ENCODE measurements around the gene SSTR5. TPM values are rescaled to one million over a fixed set of nuclear protein-coding genes. Genes with fewer than 3 reads are reported as not detected.

Gene SSTR5
- total and polyA plus RNA-seq, 10 of the 15 experiments (the other 5 are each of a cell fraction or from before 2014, with no cell fraction given), result not detected

DNA sequence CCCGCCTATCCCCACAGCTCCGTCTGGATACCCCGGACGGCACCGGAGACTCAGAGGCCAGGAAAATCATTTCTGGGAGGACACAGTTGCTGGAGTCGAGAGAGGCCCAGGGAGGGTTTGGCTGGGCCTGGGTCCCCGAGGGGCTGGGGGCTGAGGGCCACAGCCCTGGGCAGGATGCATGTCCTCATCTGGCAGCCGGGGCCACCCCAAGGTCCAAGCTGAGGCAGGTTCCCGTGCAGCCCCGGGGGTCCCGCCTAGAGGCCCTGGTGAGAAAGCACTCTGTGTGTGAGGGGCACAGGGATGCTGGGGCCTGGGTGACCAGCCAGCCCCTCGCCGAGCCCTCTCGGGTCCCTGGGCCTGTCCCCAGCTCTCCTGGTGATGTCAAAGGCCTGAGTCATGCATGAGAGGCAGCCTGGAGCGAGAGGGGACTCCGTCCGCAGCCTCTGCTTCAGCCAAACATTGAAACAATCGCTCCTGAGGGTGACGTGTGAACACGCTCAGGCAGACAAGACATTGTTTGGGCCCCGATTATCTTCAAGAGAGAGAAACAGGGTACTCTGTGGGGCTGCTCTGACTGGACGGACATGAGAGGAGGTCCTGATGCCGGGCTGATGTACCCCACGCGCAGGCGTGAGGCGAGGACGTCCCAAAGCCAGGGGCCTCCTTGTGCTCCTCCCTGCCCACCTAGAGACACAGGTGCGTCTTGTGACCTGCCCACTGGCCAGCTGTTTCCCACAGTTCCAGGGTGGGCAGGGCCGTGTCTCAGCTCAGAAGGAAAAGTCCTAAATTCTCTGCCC lies 49.3 kb downstream of the SSTR5 start:
- FAIRE-seq, result no peak
- POLR2A ChIA-PET, result no interaction called here
- Histone ChIP-seq H3K9ac (ENCODE audit: control insufficient read depth, insufficient read depth, low read length) (no peak overlapping the region), H4K20me1 (ENCODE audit: control insufficient read depth, insufficient read depth) (no peaks in the 10 kb centered on the region), H3K9me3 (replicated peaks; ENCODE audit: control insufficient read depth, insufficient read depth, low read length) (no peaks in the 10 kb centered on the region), H3K4me2 (ENCODE audit: control insufficient read depth, insufficient read depth) (no peak overlapping the region), H3K79me2 (ENCODE audit: control insufficient read depth, insufficient read depth, low read length) (no peaks in the 10 kb centered on the region), H3K27me3 (replicated peaks in 1 of 2; ENCODE audit: control insufficient read depth in 2 of 2, insufficient read depth in 2 of 2, low read length in 1 of 2) (no peaks in the 10 kb centered on the region), H3K36me3 (ENCODE audit: control insufficient read depth in 2 of 2, insufficient read depth in 2 of 2, low read length in 1 of 2) (no peaks in the 10 kb centered on the region), H3K4me3 (no peak overlapping the region), H3K4me1 (ENCODE audit: control insufficient read depth, insufficient read depth, low read length) (no peaks in the 10 kb centered on the region), H3K27ac (ENCODE audit: control insufficient read depth, insufficient read depth) (no peak overlapping the region), H2AFZ (ENCODE audit: control insufficient read depth, low read depth, low read length) (no peak overlapping the region)
- in situ Hi-C loops (cut with MboI) (loop anchor here (10.0 kb wide), 1 partner anchor 57 kb away; no protein-coding TSS in a partner anchor), intact Hi-C loops (cut with micrococcal nuclease; ENCODE audit: unreplicated experiment) (no loop called here)
- ATAC-seq, result no peak
- RAD21 ChIA-PET (ENCODE audit: unreplicated experiment), result no interaction called here
- SMC1A ChIA-PET (ENCODE audit: uncharacterized antibody, unreplicated experiment), result no interaction called here
- CTCF ChIA-PET, result no interaction called here
- no peak for DNase-seq (ENCODE audit: low read depth, low spot score)
- WGBS (ENCODE audit: insufficient coverage, insufficient replicate concordance, low lambda C conversion rate, missing lambda C conversion rate), result 34% methylated on average over 29 of the region's 30 CpGs
- BruUV-seq (replicated peaks), result no TSS peak
- TF ChIP-seq, protein P1, sequence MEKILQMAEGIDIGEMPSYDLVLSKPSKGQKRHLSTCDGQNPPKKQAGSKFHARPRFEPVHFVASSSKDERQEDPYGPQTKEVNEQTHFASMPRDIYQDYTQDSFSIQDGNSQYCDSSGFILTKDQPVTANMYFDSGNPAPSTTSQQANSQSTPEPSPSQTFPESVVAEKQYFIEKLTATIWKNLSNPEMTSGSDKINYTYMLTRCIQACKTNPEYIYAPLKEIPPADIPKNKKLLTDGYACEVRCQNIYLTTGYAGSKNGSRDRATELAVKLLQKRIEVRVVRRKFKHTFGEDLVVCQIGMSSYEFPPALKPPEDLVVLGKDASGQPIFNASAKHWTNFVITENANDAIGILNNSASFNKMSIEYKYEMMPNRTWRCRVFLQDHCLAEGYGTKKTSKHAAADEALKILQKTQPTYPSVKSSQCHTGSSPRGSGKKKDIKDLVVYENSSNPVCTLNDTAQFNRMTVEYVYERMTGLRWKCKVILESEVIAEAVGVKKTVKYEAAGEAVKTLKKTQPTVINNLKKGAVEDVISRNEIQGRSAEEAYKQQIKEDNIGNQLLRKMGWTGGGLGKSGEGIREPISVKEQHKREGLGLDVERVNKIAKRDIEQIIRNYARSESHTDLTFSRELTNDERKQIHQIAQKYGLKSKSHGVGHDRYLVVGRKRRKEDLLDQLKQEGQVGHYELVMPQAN (conservative IDR thresholded peaks at IDR 0.05), result no peak
- TF ChIP-seq NFXL1 (IDR thresholded peaks at IDR 0.05; ENCODE audit: borderline replicate concordance), result no peak
- TF ChIP-seq E2F8 (IDR thresholded peaks at IDR 0.05; ENCODE audit: low read depth, partially characterized antibody), result no peak
- no peak for TF ChIP-seq IKZF2 (IDR thresholded peaks at IDR 0.05)
- no peak for TF ChIP-seq TARDBP (IDR thresholded peaks at IDR 0.05; ENCODE audit: borderline replicate concordance)
- TF ChIP-seq RELA (IDR thresholded peaks at IDR 0.05; ENCODE audit: borderline replicate concordance, partially characterized antibody), result no peak
- TF ChIP-seq IKZF1 (conservative IDR thresholded peaks at IDR 0.05), result no peak
- TF ChIP-seq SPI1 (IDR thresholded peaks at IDR 0.05; ENCODE audit: borderline replicate concordance, insufficient read depth, low read depth, low read length), result no peak
- TF ChIP-seq, protein P2, sequence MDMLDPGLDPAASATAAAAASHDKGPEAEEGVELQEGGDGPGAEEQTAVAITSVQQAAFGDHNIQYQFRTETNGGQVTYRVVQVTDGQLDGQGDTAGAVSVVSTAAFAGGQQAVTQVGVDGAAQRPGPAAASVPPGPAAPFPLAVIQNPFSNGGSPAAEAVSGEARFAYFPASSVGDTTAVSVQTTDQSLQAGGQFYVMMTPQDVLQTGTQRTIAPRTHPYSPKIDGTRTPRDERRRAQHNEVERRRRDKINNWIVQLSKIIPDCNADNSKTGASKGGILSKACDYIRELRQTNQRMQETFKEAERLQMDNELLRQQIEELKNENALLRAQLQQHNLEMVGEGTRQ (IDR thresholded peaks at IDR 0.05; ENCODE audit: borderline replicate concordance, low read depth, low read length), result no peak
- TF ChIP-seq WRNIP1 (IDR thresholded peaks at IDR 0.05; ENCODE audit: borderline replicate concordance, low read depth, low read length), result no peak
- no peak for TF ChIP-seq NBN (IDR thresholded peaks at IDR 0.05)
- no peak for TF ChIP-seq MEF2A (IDR thresholded peaks at IDR 0.05; ENCODE audit: insufficient read depth, low read depth, low read length)

All from GM12878 (cell line).